ENCODE results near the gene ETV1.
A peak's percentile ranks its signal among the peaks of the same experiment; 100 is the strongest.

Gene ETV1

DNA sequence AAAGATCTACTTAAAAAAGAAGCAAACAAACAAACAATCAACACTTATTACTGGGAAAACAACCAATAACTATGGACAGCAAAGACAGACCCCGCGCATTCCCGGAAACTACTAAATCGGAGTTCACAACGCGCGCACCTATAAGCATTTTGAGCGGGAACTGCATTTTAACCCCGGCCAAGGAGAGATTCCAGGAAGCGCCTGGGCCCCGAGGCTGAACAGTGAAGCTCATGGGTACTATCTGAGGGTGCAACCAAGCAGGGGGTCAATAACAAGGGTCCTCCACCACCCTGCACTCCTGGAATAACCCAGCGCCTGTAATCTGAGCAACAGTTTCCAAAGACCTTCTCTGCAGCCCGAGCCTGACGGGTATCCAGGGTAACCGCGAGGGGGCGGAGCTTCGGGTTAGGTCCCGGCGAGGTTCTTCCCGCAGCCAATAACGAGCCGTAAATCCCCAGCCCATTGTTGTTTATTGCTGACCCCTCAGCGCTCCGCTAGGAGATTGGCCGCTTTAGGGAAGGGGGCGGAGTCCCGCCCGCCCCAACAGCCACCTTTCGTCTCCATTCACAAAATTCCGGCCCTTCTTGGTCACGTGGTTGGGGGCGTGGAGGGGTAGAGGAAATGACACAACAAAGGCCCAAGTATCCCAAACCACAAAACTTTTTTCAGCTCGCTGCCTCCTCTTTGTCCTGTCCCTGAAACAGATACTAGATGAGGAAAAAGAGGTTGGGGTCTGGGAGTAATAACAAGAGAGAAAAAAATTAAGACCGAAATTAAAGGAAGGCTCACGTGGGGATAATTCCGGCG, 1.7 kb upstream of the ETV1 start:
- Histone ChIP-seq H3K27me3 (peaks cover 44% of the 10 kb centered on the region), H3K4me1 (ENCODE audit: control insufficient read depth in 1 of 2, insufficient read depth in 1 of 2, low read depth in 1 of 2, low read length in 1 of 2) (peaks cover 18 to 24% of the 10 kb centered on the region in 2 experiments), H3K4me3 (ENCODE audit: low read depth in 1 of 2, low read length in 1 of 2) (peak overlapping the region; percentile 51 to 66), H3K36me3 (no peaks in the 10 kb centered on the region), H3K9me3 (no peaks in the 10 kb centered on the region), H3K27ac (peak overlapping the region; percentile 51)
- TF ChIP-seq, protein P1, sequence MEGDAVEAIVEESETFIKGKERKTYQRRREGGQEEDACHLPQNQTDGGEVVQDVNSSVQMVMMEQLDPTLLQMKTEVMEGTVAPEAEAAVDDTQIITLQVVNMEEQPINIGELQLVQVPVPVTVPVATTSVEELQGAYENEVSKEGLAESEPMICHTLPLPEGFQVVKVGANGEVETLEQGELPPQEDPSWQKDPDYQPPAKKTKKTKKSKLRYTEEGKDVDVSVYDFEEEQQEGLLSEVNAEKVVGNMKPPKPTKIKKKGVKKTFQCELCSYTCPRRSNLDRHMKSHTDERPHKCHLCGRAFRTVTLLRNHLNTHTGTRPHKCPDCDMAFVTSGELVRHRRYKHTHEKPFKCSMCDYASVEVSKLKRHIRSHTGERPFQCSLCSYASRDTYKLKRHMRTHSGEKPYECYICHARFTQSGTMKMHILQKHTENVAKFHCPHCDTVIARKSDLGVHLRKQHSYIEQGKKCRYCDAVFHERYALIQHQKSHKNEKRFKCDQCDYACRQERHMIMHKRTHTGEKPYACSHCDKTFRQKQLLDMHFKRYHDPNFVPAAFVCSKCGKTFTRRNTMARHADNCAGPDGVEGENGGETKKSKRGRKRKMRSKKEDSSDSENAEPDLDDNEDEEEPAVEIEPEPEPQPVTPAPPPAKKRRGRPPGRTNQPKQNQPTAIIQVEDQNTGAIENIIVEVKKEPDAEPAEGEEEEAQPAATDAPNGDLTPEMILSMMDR (IDR thresholded peaks at IDR 0.05) = no peak

GRCh38 chr7:13990319-13990983, 985 bp upstream of the ETV1 start:
- Histone ChIP-seq H3K4me3 (ENCODE audit: low read depth in 1 of 2, low read length in 1 of 2) (peak overlapping the region; percentile 51 to 66), H3K27me3 (peaks cover 51% of the 10 kb centered on the region), H3K9me3 (no peaks in the 10 kb centered on the region), H3K4me1 (ENCODE audit: control insufficient read depth in 1 of 2, insufficient read depth in 1 of 2, low read depth in 1 of 2, low read length in 1 of 2) (peaks cover 18 to 24% of the 10 kb centered on the region in 2 experiments), H3K27ac (peak overlapping the region; percentile 51), H3K36me3 (no peaks in the 10 kb centered on the region)
- TF ChIP-seq, protein P1 (IDR thresholded peaks at IDR 0.05) = no peak

- Histone ChIP-seq H3K27me3 (peaks cover 55% of the 10 kb centered on the region), H3K4me3 (ENCODE audit: low read depth in 1 of 2, low read length in 1 of 2) (peak overlapping the region; percentile 51 to 66), H3K36me3 (no peaks in the 10 kb centered on the region), H3K27ac (peak overlapping the region; percentile 51), H3K9me3 (no peaks in the 10 kb centered on the region), H3K4me1 (ENCODE audit: control insufficient read depth in 1 of 2, insufficient read depth in 1 of 2, low read depth in 1 of 2, low read length in 1 of 2) (peaks cover 18 to 24% of the 10 kb centered on the region in 2 experiments)
- TF ChIP-seq, protein P1 (IDR thresholded peaks at IDR 0.05) = no peak
These were observed 461 bp upstream of the ETV1 start for GRCh38 chr7:13989949-13990305.

DNA sequence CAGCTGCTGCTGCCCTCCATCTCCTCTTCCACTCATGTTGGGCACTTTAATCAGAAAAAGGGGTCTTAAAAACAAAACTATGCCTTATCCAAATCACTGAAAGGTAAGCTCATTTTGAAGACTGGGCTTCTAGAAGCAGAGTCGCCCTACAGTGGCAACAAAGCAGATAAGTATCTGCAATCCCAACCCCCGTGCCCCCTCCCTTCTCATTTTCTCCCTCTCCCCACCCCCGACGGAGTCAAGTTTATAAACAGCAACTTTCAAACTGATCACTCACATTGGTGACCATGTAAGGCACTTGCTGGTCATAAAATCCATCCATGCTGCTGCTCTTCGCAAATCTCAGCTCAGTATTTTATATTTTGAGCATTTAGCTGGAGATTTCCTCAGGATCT, 738 bp downstream of the ETV1 start:
- Histone ChIP-seq H3K4me3 (ENCODE audit: low read depth in 1 of 2, low read length in 1 of 2) (peak overlapping the region in 1 of 2 experiments; percentile 66), H3K27me3 (peaks cover 55% of the 10 kb centered on the region), H3K36me3 (no peaks in the 10 kb centered on the region), H3K27ac (no peak overlapping the region), H3K4me1 (ENCODE audit: control insufficient read depth in 1 of 2, insufficient read depth in 1 of 2, low read depth in 1 of 2, low read length in 1 of 2) (peaks cover 18 to 24% of the 10 kb centered on the region in 2 experiments), H3K9me3 (no peaks in the 10 kb centered on the region)
- TF ChIP-seq, protein P1 (IDR thresholded peaks at IDR 0.05) = no peak

- TF ChIP-seq, protein P1 (IDR thresholded peaks at IDR 0.05) = no peak
- Histone ChIP-seq H3K27ac (no peak overlapping the region), H3K36me3 (no peaks in the 10 kb centered on the region), H3K9me3 (no peaks in the 10 kb centered on the region), H3K27me3 (peaks cover 57% of the 10 kb centered on the region), H3K4me3 (ENCODE audit: low read depth in 1 of 2, low read length in 1 of 2) (no peak overlapping the region), H3K4me1 (ENCODE audit: control insufficient read depth in 1 of 2, insufficient read depth in 1 of 2, low read depth in 1 of 2, low read length in 1 of 2) (peaks cover 18 to 24% of the 10 kb centered on the region in 2 experiments)
These were observed 1.4 kb downstream of the ETV1 start for GRCh38 chr7:13988065-13988464.
